ENCODE data around the gene STYK1.
A peak's percentile ranks its signal among the peaks of the same experiment; 100 is the strongest.
"Not testable (repeated sequence)": the region's sequence is repeated elsewhere in the genome, so short reads cannot be mapped to it uniquely, and the experiment has no call there.

STYK1 gene

DNA sequence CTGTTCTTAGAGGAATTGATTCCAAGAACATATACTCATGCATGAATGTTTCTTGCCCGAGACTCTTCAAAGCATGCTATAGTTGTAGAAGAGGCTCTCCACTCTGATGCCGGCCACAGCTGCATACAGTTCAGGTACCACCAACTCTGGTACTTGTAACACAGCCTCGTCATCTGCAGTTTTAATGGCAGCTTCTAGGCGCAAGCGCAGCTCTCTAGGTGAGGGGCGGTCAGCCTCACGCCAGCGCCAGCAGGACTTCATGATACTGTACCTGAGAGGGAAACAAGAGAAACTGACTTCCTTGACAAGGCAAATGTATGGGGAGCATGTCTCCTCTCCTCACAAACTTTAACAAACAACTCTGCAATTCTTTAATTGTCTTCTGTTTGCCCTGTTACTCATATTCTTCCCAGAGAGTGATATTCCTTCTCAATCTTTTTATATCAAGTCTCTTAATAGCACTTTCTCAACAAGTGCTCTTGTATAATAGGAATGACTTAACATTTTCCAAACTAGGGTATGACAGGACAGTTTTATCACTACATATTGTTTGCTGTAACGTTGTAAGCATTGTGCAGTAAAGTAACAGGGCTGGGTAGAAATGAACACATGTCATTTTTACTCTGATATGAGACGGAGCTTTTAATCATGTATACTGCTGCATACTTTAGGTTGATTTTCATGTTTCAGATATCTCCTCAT, 53.6 kb downstream of the STYK1 start:
- DNase-seq (ENCODE audit: low read depth): no peak

GRCh38 chr12:10618338-10618987, 55.4 kb downstream of the STYK1 start:
- peak; percentile 85 for DNase-seq (ENCODE audit: low read depth)

GRCh38 chr12:10617863-10618262, 56.0 kb downstream of the STYK1 start:
- no peak for DNase-seq (ENCODE audit: low read depth)

DNA sequence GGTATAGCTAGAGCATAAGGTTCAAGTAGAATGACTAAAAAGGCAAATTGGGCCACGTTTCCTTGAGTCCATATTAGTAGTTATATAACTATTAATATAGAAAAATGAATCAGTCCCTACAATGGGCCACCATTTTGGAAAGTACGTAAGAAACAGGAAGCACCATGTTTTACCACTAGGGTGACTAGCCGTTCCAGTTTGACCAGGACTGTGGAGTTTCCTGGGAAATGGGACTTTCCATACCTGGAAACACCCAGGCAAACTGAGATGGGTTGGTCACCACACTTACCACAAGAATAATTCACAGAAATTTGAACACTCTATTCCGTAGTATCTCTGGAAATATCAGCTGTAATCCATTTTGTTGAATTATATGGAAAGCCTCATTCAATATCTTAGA, 58.3 kb downstream of the STYK1 start:
- no peak for DNase-seq (ENCODE audit: low read depth)

DNA sequence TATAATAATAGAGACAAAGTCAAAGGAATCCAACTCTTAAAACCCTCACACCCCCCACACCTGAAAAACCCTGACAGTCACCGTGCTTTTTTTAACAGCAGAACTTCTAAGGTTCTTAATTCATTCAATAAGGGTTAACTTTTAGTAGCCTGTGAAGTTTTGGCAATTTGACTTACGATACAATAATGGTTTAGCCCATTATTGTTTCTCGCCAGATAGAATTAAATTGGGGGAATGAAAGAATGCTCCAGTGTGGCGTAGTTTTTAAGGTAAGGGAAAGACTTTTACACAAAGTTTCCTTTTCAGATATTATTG, 59.8 kb downstream of the STYK1 start:
- DNase-seq (ENCODE audit: low read depth): no peak

DNA sequence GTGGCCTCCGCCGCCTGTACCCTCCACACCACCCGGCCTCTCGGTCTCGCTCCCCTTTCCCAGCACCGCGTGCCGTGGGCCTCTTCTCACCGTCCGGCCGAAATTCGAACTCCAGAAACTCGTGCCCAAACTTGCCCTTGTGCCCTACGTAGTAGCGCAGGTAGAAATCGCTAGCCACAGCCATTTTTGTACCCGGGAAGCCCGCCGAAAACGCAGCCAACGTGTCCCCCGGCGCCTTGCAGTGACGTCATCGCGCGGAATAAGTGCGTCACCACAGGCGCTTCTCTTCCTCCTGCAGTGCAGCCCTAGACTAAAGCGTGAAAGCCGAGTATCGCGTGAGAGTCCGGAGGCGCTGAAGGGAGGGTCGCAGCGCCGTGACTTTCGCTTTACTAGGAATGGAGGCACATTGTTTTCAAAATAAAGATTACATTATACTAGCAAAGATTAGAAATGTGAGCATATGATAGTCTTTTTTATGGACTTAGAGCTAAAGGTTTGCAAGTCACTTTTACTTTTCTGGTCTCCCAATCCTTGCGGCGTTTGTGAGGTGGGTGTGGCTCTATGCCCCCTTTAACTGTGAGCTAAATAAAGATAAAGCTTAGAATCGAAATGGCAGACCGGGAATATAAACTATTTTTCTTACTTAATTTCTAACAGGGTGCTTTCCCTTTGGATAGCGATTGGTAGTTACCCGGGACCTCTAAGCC, 60.4 kb downstream of the STYK1 start, which contains the start of gene MAGOHB:
Gene MAGOHB (minus strand): TSS at position 261 of the 707 bp plus-strand sequence. CDS start 77 bp downstream, at position 184.
- peak; percentile 89 for DNase-seq (ENCODE audit: low read depth)

DNA sequence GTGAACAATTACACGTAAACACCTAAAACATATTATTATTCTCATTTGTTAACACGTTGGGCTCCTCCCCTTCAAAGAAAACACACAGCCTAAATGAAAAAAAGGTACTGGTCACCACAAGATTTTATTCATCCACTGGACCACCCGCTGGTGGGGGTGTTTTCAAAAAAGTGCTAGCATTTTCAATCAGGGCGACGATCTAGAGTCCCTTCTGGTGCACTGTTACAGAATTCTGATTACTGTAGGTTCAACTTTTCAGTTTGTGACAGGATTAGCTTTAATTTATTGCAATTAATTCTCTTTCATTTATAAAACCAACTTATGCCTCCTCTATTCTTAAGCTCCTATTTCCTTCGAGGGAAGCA, 60.9 kb downstream of the STYK1 start:
- no peak for DNase-seq (ENCODE audit: low read depth)

- DNase-seq (ENCODE audit: low read depth): no peak
Measured at GRCh38 chr12:10612110-10612509, 61.7 kb downstream of the STYK1 start.

DNA sequence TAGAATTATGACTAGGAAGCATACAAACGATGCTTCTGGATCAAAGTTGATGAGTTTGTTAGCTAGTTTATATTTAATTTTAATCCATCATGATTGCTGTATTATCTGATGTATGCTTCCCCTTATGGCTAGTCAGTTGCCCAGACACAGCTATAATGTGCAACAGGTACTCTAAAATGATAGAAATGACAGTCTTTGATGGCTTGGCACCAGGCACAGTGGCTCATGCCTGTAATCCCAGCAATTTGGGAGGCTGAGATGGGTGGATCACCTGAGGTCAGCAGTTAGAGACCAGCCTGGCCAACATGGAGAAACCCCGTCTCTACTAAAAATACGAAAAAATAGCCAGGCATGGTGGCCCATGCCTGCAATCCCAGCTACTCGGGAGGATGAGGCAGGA, 62.6 kb downstream of the STYK1 start:
- DNase-seq (ENCODE audit: low read depth): not testable (repeated sequence)

DNA sequence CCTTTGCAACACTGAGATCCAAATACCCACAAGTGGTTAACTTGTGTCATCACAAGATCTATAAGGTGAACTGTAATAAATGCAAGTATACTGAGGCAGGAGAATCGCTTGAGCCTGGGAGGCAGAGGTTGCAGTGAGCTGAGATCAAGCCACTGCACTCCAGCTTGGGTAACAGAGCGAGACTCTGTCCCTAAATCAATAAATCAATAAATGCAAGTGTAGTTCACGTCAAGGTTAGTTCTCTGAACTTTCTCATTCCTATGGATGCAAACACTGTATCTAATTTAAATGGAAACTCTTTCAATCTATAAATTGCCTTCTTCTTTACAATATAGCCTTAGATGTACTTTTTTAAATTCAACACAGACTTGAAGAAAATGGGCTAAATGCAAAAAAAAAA, 63.7 kb downstream of the STYK1 start:
- no peak for DNase-seq (ENCODE audit: low read depth)

- DNase-seq (ENCODE audit: low read depth): no peak
Measured at GRCh38 chr12:10607885-10608458, 65.9 kb downstream of the STYK1 start.

DNA sequence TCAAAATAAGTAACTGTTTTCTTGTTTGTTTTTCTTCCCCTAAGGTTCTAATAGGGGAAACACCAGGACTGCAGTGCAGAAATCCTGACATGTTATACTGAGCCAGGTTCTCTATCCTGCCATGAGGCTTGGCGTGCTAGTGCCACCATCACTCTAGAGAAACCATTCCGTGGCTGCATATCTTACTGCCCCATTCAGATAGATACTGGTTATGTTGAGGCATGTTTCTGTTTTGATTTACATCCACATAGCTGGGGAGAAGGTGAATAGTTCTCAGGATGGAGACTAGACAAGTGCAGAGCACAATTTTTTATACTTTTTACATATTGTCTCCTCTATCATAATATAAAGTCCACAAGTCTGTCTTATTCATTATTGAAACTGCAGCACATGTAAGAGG, 72.0 kb downstream of the STYK1 start:
- no peak for DNase-seq (ENCODE audit: low read depth)

DNA sequence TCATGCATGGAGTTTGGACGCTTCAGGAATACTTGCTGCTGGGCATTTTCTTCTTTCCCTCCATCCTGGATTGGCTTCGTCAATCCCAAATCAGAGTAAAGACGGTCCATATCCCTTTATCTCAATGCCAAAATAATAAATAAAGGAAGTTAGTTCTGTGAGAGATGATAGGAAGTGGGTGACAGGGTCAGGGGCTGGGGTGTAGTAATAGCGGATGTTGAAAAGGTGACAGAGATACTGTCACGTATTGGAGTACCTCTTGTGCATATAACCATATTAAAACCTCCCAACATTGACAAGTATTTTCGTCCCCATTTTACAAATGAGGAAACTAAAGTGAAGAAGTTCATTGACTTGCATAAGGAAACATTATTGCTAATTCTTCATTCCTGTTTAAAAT, 72.9 kb downstream of the STYK1 start:
- no peak for DNase-seq (ENCODE audit: low read depth)

DNA sequence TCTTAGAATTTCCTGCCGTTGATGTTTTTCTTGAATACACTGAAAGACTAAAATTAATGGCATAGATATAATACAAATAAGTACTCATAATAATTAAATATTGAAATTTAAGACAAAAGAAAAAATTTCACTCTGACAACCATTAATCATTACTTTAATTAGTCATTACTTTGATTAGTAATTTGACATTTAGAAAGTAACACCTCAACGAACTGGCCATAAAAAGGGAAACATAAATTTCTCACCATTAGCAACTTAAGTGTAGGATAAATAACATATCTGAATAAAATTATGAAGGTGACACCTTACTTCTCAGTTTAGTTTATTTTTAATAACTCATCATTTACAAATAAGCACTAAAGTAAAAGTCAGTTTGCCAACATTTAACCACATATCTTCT, 78.0 kb downstream of the STYK1 start:
- DNase-seq (ENCODE audit: low read depth): no peak

DNA sequence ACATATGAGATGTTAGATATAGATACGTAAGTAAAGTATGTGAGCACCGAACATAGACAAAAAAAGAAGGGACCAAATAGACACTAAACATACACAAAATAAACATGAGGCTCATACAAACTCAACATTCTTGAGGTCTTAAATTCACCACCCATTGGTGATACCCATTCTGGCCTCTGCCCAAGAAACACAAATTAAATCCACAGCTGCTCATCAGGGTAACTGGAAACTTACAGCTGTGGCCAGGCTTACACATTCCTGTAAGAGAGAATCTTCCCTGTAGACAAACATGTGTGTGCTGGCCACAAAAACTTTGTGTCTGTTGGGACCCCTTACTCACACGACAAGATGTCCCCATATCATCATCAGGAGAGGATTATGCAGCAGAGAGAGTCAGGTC, 82.9 kb downstream of the STYK1 start:
- no peak for DNase-seq (ENCODE audit: low read depth)

DNA sequence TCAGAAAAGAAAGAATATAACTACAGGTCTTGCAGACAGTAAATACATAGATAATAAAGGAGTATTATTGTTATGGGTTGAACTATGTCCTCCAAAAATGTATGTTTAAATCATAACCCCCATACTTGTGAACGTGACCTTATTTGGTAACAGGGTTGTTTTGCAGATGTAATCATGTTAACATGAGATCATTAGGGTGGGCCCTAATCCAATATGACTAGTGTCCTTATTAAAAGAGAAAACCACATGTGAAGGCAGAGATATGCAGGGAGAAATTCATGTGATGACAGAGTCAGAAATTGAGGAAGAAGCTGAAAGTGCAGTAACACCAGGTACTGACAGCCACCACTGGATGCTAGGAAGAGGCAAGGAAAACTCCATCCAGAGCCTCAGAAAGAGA, 89.4 kb downstream of the STYK1 start:
- no peak for DNase-seq (ENCODE audit: low read depth)

DNA sequence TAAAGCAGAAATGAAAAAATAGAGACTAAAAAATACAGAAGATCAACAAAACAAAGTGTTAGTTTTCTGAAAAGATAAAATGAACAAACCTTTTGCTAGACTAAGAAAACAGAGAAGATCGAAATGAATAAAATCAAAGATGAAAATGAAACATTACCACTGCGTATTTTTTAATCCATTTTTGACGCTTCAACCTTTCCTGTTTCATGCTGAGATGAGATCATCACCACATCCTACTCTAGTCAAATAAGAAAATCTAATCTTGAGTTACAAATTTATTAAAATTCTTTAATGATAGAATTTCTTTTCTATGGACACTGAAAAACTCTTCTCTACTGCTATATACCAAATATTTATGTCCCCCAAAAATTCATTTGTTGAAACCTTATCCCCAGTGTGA, 91.1 kb downstream of the STYK1 start:
- DNase-seq (ENCODE audit: low read depth): no peak

GRCh38 chr12:10582133-10582532, 91.7 kb downstream of the STYK1 start:
- DNase-seq (ENCODE audit: low read depth): not testable (repeated sequence)

DNA sequence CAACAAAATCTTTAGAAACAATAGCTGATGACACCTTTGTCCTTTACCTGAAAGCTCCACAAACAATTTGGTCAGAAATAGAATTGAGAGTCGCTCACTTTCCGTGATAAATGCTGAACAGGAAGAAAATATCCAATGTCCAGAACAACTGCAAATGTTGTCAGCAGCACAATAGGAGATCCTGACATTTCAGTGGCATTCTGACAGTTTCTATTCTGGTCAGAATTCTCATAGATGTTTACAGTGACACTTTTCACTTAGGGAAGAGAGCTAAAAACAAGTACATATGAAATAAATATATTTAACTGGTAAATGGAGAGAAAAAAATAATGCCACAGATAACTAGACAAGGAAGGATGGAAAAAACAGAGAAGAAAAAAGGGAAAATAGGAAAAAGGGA, 99.5 kb downstream of the STYK1 start:
- DNase-seq (ENCODE audit: low read depth): no peak

- peak; percentile 50 for DNase-seq (ENCODE audit: low read depth)
Measured at GRCh38 chr12:10572021-10572490, 101.8 kb downstream of the STYK1 start.

GRCh38 chr12:10571141-10571540, 102.7 kb downstream of the STYK1 start:
- no peak for DNase-seq (ENCODE audit: low read depth)
